K562 (cell line): Measurements from ENCODE around the gene KCND2. TPM values are rescaled to one million over a fixed set of nuclear protein-coding genes. Genes with fewer than 3 reads are reported as not detected.

Experiments
- ATAC-seq: fragments of 200-7000 bp; cut with Tn5 transposase; 3 replicates; pipeline ENCODE4 v1.9.1; 2020; ENCODE audit warnings: moderate library complexity
- BruUV-seq: library from RNA; stranded (reverse); fragments of 400-500 nt; replicated peaks from 2 replicates; lab custom pipeline; 2021; lab: Mats Ljungman, UMichigan
- CTCF ChIA-PET: fragments of 300-600 bp; formaldehyde crosslinking; extraction: SDS; loops from one replicate; lab custom pipeline; 2021; ENCODE audit warnings: low intra/inter-chr PET ratio; lab: Yijun Ruan, JAX
- POLR2A ChIA-PET: fragments of 300-600, 350-650 bp; sonication (Branson Sonifier 250); formaldehyde crosslinking; extraction: SDS; loops from one replicate; lab custom pipeline; 2021; ENCODE audit warnings: antibody characterized with exemption, inconsistent platforms; lab: Yijun Ruan, JAX
- DNase-seq, 4 experiments: peaks; one replicate each; pipeline versions ENCODE4 v3.0.0 to v3.0.0-alpha.2; 2011 to 2018; ENCODE audit warnings: low spot score in 3 of 4, mixed read lengths in 3 of 4; ENCODE audit errors: extremely low read depth in 1 of 4
- FAIRE-seq: peaks from 2 replicates; lab custom pipeline; 2011; peaks lifted over from hg19 to GRCh38; lab: Jason Lieb, UNC
- H2AFZ ChIP-seq: 2 replicates; pipeline ENCODE4 v1.6.0; 2011; ENCODE audit warnings: low read depth, low read length, control low read depth, inconsistent platforms
- H3K27ac ChIP-seq: fragments of 200-600 bp; 3 replicates; pipeline ENCODE4 v1.8.0; 2011; ENCODE audit warnings: low read depth, mild to moderate bottlenecking, control low read depth, inconsistent platforms, low read length, moderate library complexity, mixed read lengths; ENCODE audit errors: extremely low read depth
- H3K27me3 ChIP-seq, 2 experiments: fragments of 300-600 bp in 1 of 2; 2 replicates in 1 of 2; 3 replicates in 1 of 2; pipeline versions ENCODE4 v1.6.0 to v1.8.0; 2011; ENCODE audit warnings: inconsistent platforms in 2 of 2, low read length in 2 of 2, mild to moderate bottlenecking in 1 of 2, mixed read lengths in 1 of 2, moderate library complexity in 1 of 2; ENCODE audit not compliant: control insufficient read depth in 2 of 2, insufficient read depth in 2 of 2
- H3K36me3 ChIP-seq: fragments of 300-600 bp; 3 replicates; pipeline ENCODE4 v1.8.0; 2011; ENCODE audit warnings: mild to moderate bottlenecking, low read length, inconsistent platforms; ENCODE audit not compliant: control insufficient read depth, insufficient read depth
- H3K4me1 ChIP-seq, 2 experiments: fragments of 200-600 bp in 1 of 2; replicated peaks in 1 of 2; 2 replicates in 1 of 2; 3 replicates in 1 of 2; pipeline versions ENCODE4 v1.5.1 to v1.8.0; 2011; ENCODE audit warnings: inconsistent platforms in 2 of 2, low read length in 2 of 2, mild to moderate bottlenecking in 1 of 2, mixed read lengths in 1 of 2, moderate library complexity in 1 of 2; ENCODE audit not compliant: control insufficient read depth in 2 of 2, insufficient read depth in 2 of 2
- H3K4me2 ChIP-seq: 2 replicates; pipeline ENCODE4 v1.6.1; 2011; ENCODE audit warnings: low read length, control low read depth, inconsistent platforms, mixed read lengths; ENCODE audit not compliant: insufficient read depth
- H3K4me3 ChIP-seq: fragments of 200-600 bp; sonication (generic), shearing (Covaris generic); 2 replicates; pipeline ENCODE4 v1.5.1; 2016; ENCODE audit warnings: control low read depth, inconsistent platforms
- H3K79me2 ChIP-seq: fragments of 200-600 bp; 3 replicates; pipeline ENCODE4 v1.8.0; 2011; ENCODE audit warnings: low read length, inconsistent platforms; ENCODE audit not compliant: control insufficient read depth, insufficient read depth
- H3K9ac ChIP-seq, 2 experiments: 2 replicates each; pipeline versions ENCODE4 v1.6.0 to v1.6.1; 2011; ENCODE audit warnings: low read depth in 2 of 2, low read length in 2 of 2, control low read depth in 1 of 2, inconsistent platforms in 1 of 2, mild to moderate bottlenecking in 1 of 2, mixed read lengths in 1 of 2; ENCODE audit not compliant: insufficient read depth in 1 of 2
- H3K9me1 ChIP-seq: one replicate; pipeline ENCODE4 v1.6.0; 2011; ENCODE audit warnings: inconsistent platforms, mild to moderate bottlenecking, low read length, moderate library complexity; ENCODE audit not compliant: control insufficient read depth, insufficient read depth
- H3K9me3 ChIP-seq: replicated peaks from 2 replicates; pipeline ENCODE4 v1.5.1; 2011; ENCODE audit warnings: low read depth, low read length, inconsistent platforms; ENCODE audit not compliant: control insufficient read depth, insufficient read depth
- H4K20me1 ChIP-seq: replicated peaks from 2 replicates; pipeline ENCODE4 v1.6.1; 2011; ENCODE audit warnings: low read length, inconsistent platforms, mixed read lengths; ENCODE audit not compliant: control insufficient read depth, insufficient read depth
- ARID3B ChIP-seq: fragments of 250-450 bp; sonication (Bioruptor Pico); IDR thresholded peaks from 2 replicates; pipeline ENCODE4 v1.4.0; 2020; ENCODE audit warnings: borderline replicate concordance
- HMG20B ChIP-seq: fragments of 250-450 bp; sonication (Bioruptor Pico); IDR thresholded peaks from 2 replicates; pipeline ENCODE4 v1.5.0; 2021; ENCODE audit warnings: mild to moderate bottlenecking
- ID3 ChIP-seq, 2 experiments: fragments of 250-450 bp in 1 of 2; fragments of 450-650 bp in 1 of 2; sonication (Bioruptor Pico) in 1 of 2; IDR thresholded peaks; 2 replicates each; pipeline versions ENCODE4 v1.6.1 to v1.8.0; 2016 to 2021; ENCODE audit warnings: mild to moderate bottlenecking in 2 of 2, moderate library complexity in 2 of 2, missing compliant biosample characterization in 1 of 2, missing genetic modification characterization in 1 of 2
- PHF20 ChIP-seq: fragments of 450-650 bp; IDR thresholded peaks from 2 replicates; pipeline ENCODE4 v1.6.1; 2018; ENCODE audit not compliant: partially characterized antibody
- SMAD1 ChIP-seq: fragments of 150-350 bp; IDR thresholded peaks from 2 replicates; pipeline ENCODE4 v1.6.1; 2014; ENCODE audit warnings: low read length, low read depth; ENCODE audit not compliant: partially characterized antibody
- SRF ChIP-seq, 2 experiments: fragments of 250-450, 450-650 bp in 1 of 2; sonication (Bioruptor Pico) in 1 of 2; sonication (generic) in 1 of 2; formaldehyde crosslinking; IDR thresholded peaks; 2 replicates each; pipeline versions ENCODE4 v1.5.0 to v1.5.1; 2020 to 2022; ENCODE audit warnings: mild to moderate bottlenecking in 1 of 2, missing genetic modification reagents in 1 of 2
- ZNF197 ChIP-seq: fragments of 200-800 bp; sonication (Bioruptor generic); IDR thresholded peaks from 2 replicates; pipeline ENCODE4 v1.6.1; 2016; ENCODE audit warnings: low read depth, missing genetic modification characterization, missing compliant biosample characterization
- ZNF436 ChIP-seq: fragments of 250-450, 450-650 bp; sonication (Bioruptor Pico); formaldehyde crosslinking; IDR thresholded peaks from 2 replicates; pipeline ENCODE4 v1.7.0; 2020; ENCODE audit warnings: mild to moderate bottlenecking
- ZNF444 ChIP-seq: fragments of 250-450 bp; sonication (Bioruptor Pico); IDR thresholded peaks from 2 replicates; pipeline ENCODE4 v1.4.0; 2020; ENCODE audit warnings: mild to moderate bottlenecking, moderate library complexity
- ZNF696 ChIP-seq: fragments of 250-450 bp; sonication (Bioruptor Pico); conservative IDR thresholded peaks from 2 replicates; pipeline ENCODE4 v1.4.0; 2020; ENCODE audit warnings: mild to moderate bottlenecking, moderate library complexity
- WGBS: fragments of 100-300 bp; shearing (Covaris generic); methylation state at CpG from one replicate; pipeline ENCODE4 v1.1.6; 2016; ENCODE audit warnings: low coverage, mixed read lengths; ENCODE audit not compliant: insufficient coverage; ENCODE audit errors: missing lambda C conversion rate; 5-methylcytosine and 5-hydroxymethylcytosine counted together
- in situ Hi-C: fragments of 300-500 bp; cut with MboI; formaldehyde crosslinking; loops from 4 replicates; pipeline ENCODE4 v1.15.0; 2018; ENCODE audit warnings: inconsistent platforms, mixed read lengths
- intact Hi-C: fragments of 100-400 bp; cut with micrococcal nuclease; formaldehyde crosslinking; loops from 2 replicates; pipeline ENCODE4 v1.14.2; 2022
- polyA plus RNA-seq, 8 experiments: library from polyadenylated mRNA; depleted of rRNA in 4 of 8; stranded (reverse) in 5 of 8; unstranded in 3 of 8; fragments of >200 nt; fragmentation: Nextera tagmentation in 2 of 8; fragmentation: Illumina TruSeq in 1 of 8; extraction: Ambion mirVana in 2 of 8; extraction: Trizol in 1 of 8; gene quantifications; 2 replicates each; pipeline versions ENCODE4 v1.2.1 to v1.2.3, GENCODE V29; 2011 to 2014; ENCODE audit warnings: inconsistent platforms in 1 of 8, missing spikeins in 1 of 8
- total RNA-seq, 7 experiments: library from RNA; depleted of rRNA in 6 of 7; stranded (reverse); fragments of >200 nt in 6 of 7; fragmentation: Illumina TruSeq in 2 of 7; extraction: Trizol in 2 of 7; gene quantifications; 2 replicates each; pipeline versions ENCODE4 v1.2.1 to v1.2.3, GENCODE V29; 2011 to 2021; ENCODE audit warnings: low replicate concordance in 1 of 7
- TF ChIP-seq, protein P1 (sequence below), 3 experiments: fragments of 200-800 bp in 1 of 3; fragments of 250-450 bp in 1 of 3; fragments of 450-650 bp in 1 of 3; sonication (Bioruptor Pico) in 1 of 3; sonication (Bioruptor generic) in 1 of 3; formaldehyde crosslinking in 1 of 3; IDR thresholded peaks; 2 replicates each; pipeline versions ENCODE4 v1.6.1 to v1.8.0; 2016 to 2022; ENCODE audit warnings: mild to moderate bottlenecking in 2 of 3, missing genetic modification characterization in 2 of 3, missing compliant biosample characterization in 1 of 3, moderate library complexity in 1 of 3
- TF ChIP-seq, protein P2 (sequence below): fragments of 250-450 bp; sonication (Bioruptor Pico); IDR thresholded peaks from 2 replicates; pipeline ENCODE4 v1.8.0; 2022; ENCODE audit warnings: moderate library complexity, mild to moderate bottlenecking, inconsistent platforms

KCND2 gene
- total and polyA plus RNA-seq, 9 of the 15 experiments (the other 6 are each of a cell fraction or from before 2014, with no cell fraction given): 0.03 to 0.12 TPM; not detected in 7

- H3K27me3 ChIP-seq: no peaks in the 10 kb centered on the region
- no peaks in the 10 kb centered on the region for H3K9me1 ChIP-seq
- no peak for ATAC-seq
- H3K79me2 ChIP-seq: no peaks in the 10 kb centered on the region
- CTCF ChIA-PET: no interaction called here
- FAIRE-seq: no peak
- H2AFZ ChIP-seq: no peak overlapping the region
- H3K4me2 ChIP-seq: no peak overlapping the region
- H3K27ac ChIP-seq: no peak overlapping the region
- intact Hi-C loops (no loop called here), in situ Hi-C loops (no loop called here)
- 0% methylated on average over 1 of the region's 1 CpG for whole genome bisulfite sequencing
- BruUV-seq: no TSS peak
- H3K36me3 ChIP-seq: no peaks in the 10 kb centered on the region
- TF ChIP-seq SRF (CRISPR knock-in tag; IDR thresholded peaks at IDR 0.05) (no peak), HMG20B (no peak), PHF20 (no peak), ID3 (CRISPR knock-in tag; IDR thresholded peaks at IDR 0.05) (no peak), ID3 (tag; IDR thresholded peaks at IDR 0.05) (no peak), ZNF444 (no peak), SMAD1 (no peak), ZNF197 (CRISPR knock-in tag) (no peak), ZNF696 (CRISPR knock-in tag) (no peak), ARID3B (CRISPR knock-in tag) (no peak), ZNF436 (no peak)
- TF ChIP-seq, protein P1, sequence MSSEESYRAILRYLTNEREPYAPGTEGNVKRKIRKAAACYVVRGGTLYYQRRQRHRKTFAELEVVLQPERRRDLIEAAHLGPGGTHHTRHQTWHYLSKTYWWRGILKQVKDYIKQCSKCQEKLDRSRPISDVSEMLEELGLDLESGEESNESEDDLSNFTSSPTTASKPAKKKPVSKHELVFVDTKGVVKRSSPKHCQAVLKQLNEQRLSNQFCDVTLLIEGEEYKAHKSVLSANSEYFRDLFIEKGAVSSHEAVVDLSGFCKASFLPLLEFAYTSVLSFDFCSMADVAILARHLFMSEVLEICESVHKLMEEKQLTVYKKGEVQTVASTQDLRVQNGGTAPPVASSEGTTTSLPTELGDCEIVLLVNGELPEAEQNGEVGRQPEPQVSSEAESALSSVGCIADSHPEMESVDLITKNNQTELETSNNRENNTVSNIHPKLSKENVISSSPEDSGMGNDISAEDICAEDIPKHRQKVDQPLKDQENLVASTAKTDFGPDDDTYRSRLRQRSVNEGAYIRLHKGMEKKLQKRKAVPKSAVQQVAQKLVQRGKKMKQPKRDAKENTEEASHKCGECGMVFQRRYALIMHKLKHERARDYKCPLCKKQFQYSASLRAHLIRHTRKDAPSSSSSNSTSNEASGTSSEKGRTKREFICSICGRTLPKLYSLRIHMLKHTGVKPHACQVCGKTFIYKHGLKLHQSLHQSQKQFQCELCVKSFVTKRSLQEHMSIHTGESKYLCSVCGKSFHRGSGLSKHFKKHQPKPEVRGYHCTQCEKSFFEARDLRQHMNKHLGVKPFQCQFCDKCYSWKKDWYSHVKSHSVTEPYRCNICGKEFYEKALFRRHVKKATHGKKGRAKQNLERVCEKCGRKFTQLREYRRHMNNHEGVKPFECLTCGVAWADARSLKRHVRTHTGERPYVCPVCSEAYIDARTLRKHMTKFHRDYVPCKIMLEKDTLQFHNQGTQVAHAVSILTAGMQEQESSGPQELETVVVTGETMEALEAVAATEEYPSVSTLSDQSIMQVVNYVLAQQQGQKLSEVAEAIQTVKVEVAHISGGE (CRISPR knock-in tag; IDR thresholded peaks at IDR 0.05): no peak
- TF ChIP-seq, protein P2, sequence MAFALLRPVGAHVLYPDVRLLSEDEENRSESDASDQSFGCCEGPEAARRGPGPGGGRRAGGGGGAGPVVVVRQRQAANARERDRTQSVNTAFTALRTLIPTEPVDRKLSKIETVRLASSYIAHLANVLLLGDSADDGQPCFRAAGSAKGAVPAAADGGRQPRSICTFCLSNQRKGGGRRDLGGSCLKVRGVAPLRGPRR (CRISPR knock-in tag): no peak
- no peaks in the 10 kb centered on the region for H3K9me3 ChIP-seq
- H3K9ac ChIP-seq: no peak overlapping the region
- H4K20me1 ChIP-seq: no peaks in the 10 kb centered on the region
- H3K4me3 ChIP-seq: no peak overlapping the region
- no peaks in the 10 kb centered on the region for H3K4me1 ChIP-seq
- POLR2A ChIA-PET: no interaction called here
- no peak for DNase-seq
These were observed 315.4 kb downstream of the KCND2 start for GRCh38 chr7:120588416-120588815.
